ENCODE data around the gene CELA2B.
"Not testable (repeated sequence)": the region's sequence is repeated elsewhere in the genome, so short reads cannot be mapped to it uniquely, and the experiment has no call there.

The CELA2B gene

GRCh38 chr1:15475752-15476314, at the start of gene CELA2B:
TSS of gene CELA2B (plus strand) at chr1:15476104. CDS start at chr1:15476126, 22 bp downstream.
- FAIRE-seq: no peak

GRCh38 chr1:15426492-15427279, 49.2 kb upstream of the CELA2B start:
- no peak for FAIRE-seq

GRCh38 chr1:15427280-15427666, 48.6 kb upstream of the CELA2B start:
- no peak for FAIRE-seq

GRCh38 chr1:15428252-15428651, 47.7 kb upstream of the CELA2B start:
- FAIRE-seq: not testable (repeated sequence)

- FAIRE-seq: no peak
These were observed 47.0 kb upstream of the CELA2B start for GRCh38 chr1:15428815-15429435.

GRCh38 chr1:15429701-15430149, 46.2 kb upstream of the CELA2B start:
- no peak for FAIRE-seq

- FAIRE-seq: no peak
These were observed 44.9 kb upstream of the CELA2B start for GRCh38 chr1:15430787-15431570.

GRCh38 chr1:15431571-15431948, 44.3 kb upstream of the CELA2B start:
- no peak for FAIRE-seq

GRCh38 chr1:15432324-15432723, 43.6 kb upstream of the CELA2B start:
- no peak for FAIRE-seq

GRCh38 chr1:15433471-15433870, 42.4 kb upstream of the CELA2B start:
- FAIRE-seq: no peak

- not testable (repeated sequence) for FAIRE-seq
These were observed 41.2 kb upstream of the CELA2B start for GRCh38 chr1:15434739-15435138.

- no peak for FAIRE-seq
These were observed 40.4 kb upstream of the CELA2B start for GRCh38 chr1:15435239-15436077.

GRCh38 chr1:15436881-15437442, 38.9 kb upstream of the CELA2B start:
- FAIRE-seq: no peak

- FAIRE-seq: no peak
These were observed 36.6 kb upstream of the CELA2B start for GRCh38 chr1:15439325-15439724.

GRCh38 chr1:15440357-15440756, 35.5 kb upstream of the CELA2B start:
- FAIRE-seq: no peak

GRCh38 chr1:15441247-15441646, 34.7 kb upstream of the CELA2B start:
- no peak for FAIRE-seq

GRCh38 chr1:15442119-15442518, 33.8 kb upstream of the CELA2B start:
- FAIRE-seq: no peak

- FAIRE-seq: no peak
These were observed 33.1 kb upstream of the CELA2B start for GRCh38 chr1:15442759-15443158.

GRCh38 chr1:15443281-15443680, 32.6 kb upstream of the CELA2B start:
- FAIRE-seq: no peak

GRCh38 chr1:15444468-15445389, 31.2 kb upstream of the CELA2B start:
- no peak for FAIRE-seq
